WTC11 (cell line): Measurements from ENCODE around the gene AGAP1.

Source experiments
- ELF4 ChIP-seq: sonication (generic); formaldehyde crosslinking; IDR thresholded peaks from 2 replicates; pipeline ENCODE4 v1.8.1; 2022; ENCODE audit warnings: low read depth, mild to moderate bottlenecking, moderate library complexity, missing genetic modification reagents
- JUN ChIP-seq: sonication (generic); formaldehyde crosslinking; IDR thresholded peaks from 2 replicates; pipeline ENCODE4 v1.8.0; 2023; ENCODE audit warnings: mild to moderate bottlenecking, missing genetic modification reagents
- NFYB ChIP-seq: sonication (generic); formaldehyde crosslinking; conservative IDR thresholded peaks from 2 replicates; pipeline ENCODE4 v1.8.0; 2022; ENCODE audit warnings: low read depth, missing genetic modification reagents
- SMAD3 ChIP-seq: sonication (generic); formaldehyde crosslinking; IDR thresholded peaks from 2 replicates; pipeline ENCODE4 v1.8.0; 2022; ENCODE audit warnings: missing genetic modification reagents, mild to moderate bottlenecking, borderline replicate concordance
- TEAD4 ChIP-seq: sonication (generic); formaldehyde crosslinking; IDR thresholded peaks from 2 replicates; pipeline ENCODE4 v1.8.0; 2022; ENCODE audit warnings: mild to moderate bottlenecking, missing genetic modification reagents
- TF ChIP-seq, protein P1 (sequence below): fragments of 200-600 bp; IDR thresholded peaks from 2 replicates; pipeline ENCODE4 v1.8.0; 2022; ENCODE audit warnings: antibody characterized with exemption
- TF ChIP-seq, protein P2 (sequence below): sonication (generic); formaldehyde crosslinking; IDR thresholded peaks from 2 replicates; pipeline ENCODE4 v1.8.0; 2022; ENCODE audit warnings: missing genetic modification reagents

DNA sequence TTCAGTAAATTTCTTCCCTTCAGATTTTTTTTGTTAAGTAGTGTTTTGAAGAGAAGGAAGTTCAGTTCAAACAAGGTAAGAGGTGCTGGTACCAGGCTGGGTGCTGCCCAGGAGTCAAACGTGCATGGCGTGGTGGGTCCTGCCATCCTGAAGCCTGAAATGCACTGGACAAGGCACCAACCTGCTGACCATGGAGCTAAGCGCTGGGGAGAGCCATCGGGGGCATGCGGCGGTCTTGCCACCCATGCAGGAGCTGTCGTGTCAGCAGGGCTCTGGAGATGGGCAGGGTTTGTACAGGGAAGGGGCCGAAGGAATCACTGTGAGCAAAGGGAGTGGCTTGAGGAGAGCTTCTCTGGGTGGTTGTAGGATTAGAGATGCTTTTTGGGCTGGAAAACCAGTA lies 547.8 kb downstream of the AGAP1 start:
- TF ChIP-seq, protein P1, sequence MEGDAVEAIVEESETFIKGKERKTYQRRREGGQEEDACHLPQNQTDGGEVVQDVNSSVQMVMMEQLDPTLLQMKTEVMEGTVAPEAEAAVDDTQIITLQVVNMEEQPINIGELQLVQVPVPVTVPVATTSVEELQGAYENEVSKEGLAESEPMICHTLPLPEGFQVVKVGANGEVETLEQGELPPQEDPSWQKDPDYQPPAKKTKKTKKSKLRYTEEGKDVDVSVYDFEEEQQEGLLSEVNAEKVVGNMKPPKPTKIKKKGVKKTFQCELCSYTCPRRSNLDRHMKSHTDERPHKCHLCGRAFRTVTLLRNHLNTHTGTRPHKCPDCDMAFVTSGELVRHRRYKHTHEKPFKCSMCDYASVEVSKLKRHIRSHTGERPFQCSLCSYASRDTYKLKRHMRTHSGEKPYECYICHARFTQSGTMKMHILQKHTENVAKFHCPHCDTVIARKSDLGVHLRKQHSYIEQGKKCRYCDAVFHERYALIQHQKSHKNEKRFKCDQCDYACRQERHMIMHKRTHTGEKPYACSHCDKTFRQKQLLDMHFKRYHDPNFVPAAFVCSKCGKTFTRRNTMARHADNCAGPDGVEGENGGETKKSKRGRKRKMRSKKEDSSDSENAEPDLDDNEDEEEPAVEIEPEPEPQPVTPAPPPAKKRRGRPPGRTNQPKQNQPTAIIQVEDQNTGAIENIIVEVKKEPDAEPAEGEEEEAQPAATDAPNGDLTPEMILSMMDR, result no peak
- TF ChIP-seq, protein P2, sequence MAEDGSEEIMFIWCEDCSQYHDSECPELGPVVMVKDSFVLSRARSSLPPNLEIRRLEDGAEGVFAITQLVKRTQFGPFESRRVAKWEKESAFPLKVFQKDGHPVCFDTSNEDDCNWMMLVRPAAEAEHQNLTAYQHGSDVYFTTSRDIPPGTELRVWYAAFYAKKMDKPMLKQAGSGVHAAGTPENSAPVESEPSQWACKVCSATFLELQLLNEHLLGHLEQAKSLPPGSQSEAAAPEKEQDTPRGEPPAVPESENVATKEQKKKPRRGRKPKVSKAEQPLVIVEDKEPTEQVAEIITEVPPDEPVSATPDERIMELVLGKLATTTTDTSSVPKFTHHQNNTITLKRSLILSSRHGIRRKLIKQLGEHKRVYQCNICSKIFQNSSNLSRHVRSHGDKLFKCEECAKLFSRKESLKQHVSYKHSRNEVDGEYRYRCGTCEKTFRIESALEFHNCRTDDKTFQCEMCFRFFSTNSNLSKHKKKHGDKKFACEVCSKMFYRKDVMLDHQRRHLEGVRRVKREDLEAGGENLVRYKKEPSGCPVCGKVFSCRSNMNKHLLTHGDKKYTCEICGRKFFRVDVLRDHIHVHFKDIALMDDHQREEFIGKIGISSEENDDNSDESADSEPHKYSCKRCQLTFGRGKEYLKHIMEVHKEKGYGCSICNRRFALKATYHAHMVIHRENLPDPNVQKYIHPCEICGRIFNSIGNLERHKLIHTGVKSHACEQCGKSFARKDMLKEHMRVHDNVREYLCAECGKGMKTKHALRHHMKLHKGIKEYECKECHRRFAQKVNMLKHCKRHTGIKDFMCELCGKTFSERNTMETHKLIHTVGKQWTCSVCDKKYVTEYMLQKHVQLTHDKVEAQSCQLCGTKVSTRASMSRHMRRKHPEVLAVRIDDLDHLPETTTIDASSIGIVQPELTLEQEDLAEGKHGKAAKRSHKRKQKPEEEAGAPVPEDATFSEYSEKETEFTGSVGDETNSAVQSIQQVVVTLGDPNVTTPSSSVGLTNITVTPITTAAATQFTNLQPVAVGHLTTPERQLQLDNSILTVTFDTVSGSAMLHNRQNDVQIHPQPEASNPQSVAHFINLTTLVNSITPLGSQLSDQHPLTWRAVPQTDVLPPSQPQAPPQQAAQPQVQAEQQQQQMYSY (CRISPR knock-in tag), result no peak
- TF ChIP-seq TEAD4 (CRISPR knock-in tag) (no peak), SMAD3 (CRISPR knock-in tag) (no peak), JUN (CRISPR knock-in tag) (no peak), ELF4 (CRISPR knock-in tag) (no peak), NFYB (no peak)
